ENCODE data around the gene EME2. TPM values are rescaled to one million over a fixed set of nuclear protein-coding genes. Genes with fewer than 3 reads are reported as not detected.

Gene EME2, protein sequence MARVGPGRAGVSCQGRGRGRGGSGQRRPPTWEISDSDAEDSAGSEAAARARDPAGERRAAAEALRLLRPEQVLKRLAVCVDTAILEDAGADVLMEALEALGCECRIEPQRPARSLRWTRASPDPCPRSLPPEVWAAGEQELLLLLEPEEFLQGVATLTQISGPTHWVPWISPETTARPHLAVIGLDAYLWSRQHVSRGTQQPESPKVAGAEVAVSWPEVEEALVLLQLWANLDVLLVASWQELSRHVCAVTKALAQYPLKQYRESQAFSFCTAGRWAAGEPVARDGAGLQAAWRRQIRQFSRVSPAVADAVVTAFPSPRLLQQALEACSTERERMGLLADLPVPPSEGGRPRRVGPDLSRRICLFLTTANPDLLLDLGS
- polyA plus RNA-seq (2013, experiment 1 of 4) = 10.0 TPM
- polyA plus RNA-seq (2013, experiment 2 of 4) = 13.0 TPM
- polyA plus RNA-seq (2013, experiment 3 of 4) = 7.4 TPM
- 7.8 TPM for polyA plus RNA-seq (2013, experiment 4 of 4)

DNA sequence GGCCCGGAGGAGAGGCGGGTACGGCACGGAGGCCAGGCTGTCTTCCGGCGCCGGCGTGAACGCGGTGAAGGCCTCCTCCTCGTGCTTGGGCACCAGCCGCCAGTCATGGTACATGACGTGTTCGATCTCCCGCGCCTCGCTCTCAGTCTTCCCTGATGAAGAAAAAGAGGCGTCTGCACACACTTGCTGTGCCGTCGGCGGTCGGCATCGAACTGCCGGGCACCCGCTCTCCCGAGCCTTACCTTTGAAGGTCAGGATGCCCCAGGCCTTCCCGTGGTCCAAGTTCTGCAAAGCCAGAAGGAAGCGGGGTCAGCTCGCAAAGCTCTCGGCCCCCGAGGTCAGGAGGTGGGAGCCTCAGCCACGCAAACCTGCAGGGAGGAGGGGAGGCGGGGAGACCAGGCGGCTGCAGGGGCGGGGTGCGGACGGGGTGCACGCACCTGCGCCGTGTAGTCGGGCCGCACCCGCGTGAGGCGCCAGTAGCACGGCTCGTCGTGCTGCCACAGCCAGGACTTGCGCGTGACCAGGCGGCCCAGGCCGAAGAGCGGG is at the start of gene EME2:
Gene EME2 (plus strand): TSS at position 449 of the 546 bp plus-strand sequence. CDS start 418 bp downstream, outside the sequence.
- Histone ChIP-seq H3K27ac (ENCODE audit: insufficient read depth, low read depth, low read length, poor library complexity, severe bottlenecking) (peak within 1 kb of the TSS; percentile 84), H3K27me3 (ENCODE audit: control insufficient read depth, insufficient read depth, low read length, poor library complexity, severe bottlenecking) (no peaks in the 10 kb centered on the region), H3K36me3 (ENCODE audit: control insufficient read depth, insufficient read depth, low read length) (peaks cover 13% of the 10 kb centered on the region), H3K4me3 (ENCODE audit: insufficient read depth, low read depth, low read length) (peak within 1 kb of the TSS; percentile 71), H3K9me3 (ENCODE audit: control insufficient read depth, low read length) (no peaks in the 10 kb centered on the region), H3K4me1 (ENCODE audit: control insufficient read depth, insufficient read depth, low read length) (peaks cover 14% of the 10 kb centered on the region)
- 1% methylated on average over 53 of the region's 53 CpGs for WGBS, 2 experiments

GRCh38 chr16:1723450-1724147 is 49.0 kb upstream of the EME2 start:
- Histone ChIP-seq H3K36me3 (ENCODE audit: control insufficient read depth, insufficient read depth, low read length) (no peaks in the 10 kb centered on the region), H3K27me3 (ENCODE audit: control insufficient read depth, insufficient read depth, low read length, poor library complexity, severe bottlenecking) (no peaks in the 10 kb centered on the region), H3K27ac (ENCODE audit: insufficient read depth, low read depth, low read length, poor library complexity, severe bottlenecking) (no peak overlapping the region), H3K4me1 (ENCODE audit: control insufficient read depth, insufficient read depth, low read length) (no peaks in the 10 kb centered on the region), H3K4me3 (ENCODE audit: insufficient read depth, low read depth, low read length) (no peak overlapping the region), H3K9me3 (ENCODE audit: control insufficient read depth, low read length) (no peaks in the 10 kb centered on the region)
- WGBS, 2 experiments = 60 to 71% methylated on average over 6 of the region's 6 CpGs

- no peaks in the 10 kb centered on the region for H3K27me3 ChIP-seq (ENCODE audit: control insufficient read depth, insufficient read depth, low read length, poor library complexity, severe bottlenecking)
- H3K4me1 ChIP-seq (ENCODE audit: control insufficient read depth, insufficient read depth, low read length) = no peaks in the 10 kb centered on the region
- H3K27ac ChIP-seq (ENCODE audit: insufficient read depth, low read depth, low read length, poor library complexity, severe bottlenecking) = no peak overlapping the region
- H3K9me3 ChIP-seq (ENCODE audit: control insufficient read depth, low read length) = no peaks in the 10 kb centered on the region
- peaks cover 5% of the 10 kb centered on the region for H3K36me3 ChIP-seq (ENCODE audit: control insufficient read depth, insufficient read depth, low read length)
- no peak overlapping the region for H3K4me3 ChIP-seq (ENCODE audit: insufficient read depth, low read depth, low read length)
- 96% methylated on average over 12 of the region's 12 CpGs for WGBS, 2 experiments
Measured at GRCh38 chr16:1724491-1724890, 48.1 kb upstream of the EME2 start.

GRCh38 chr16:1726661-1727502 is 45.7 kb upstream of the EME2 start:
- Histone ChIP-seq H3K4me1 (ENCODE audit: control insufficient read depth, insufficient read depth, low read length) (no peaks in the 10 kb centered on the region), H3K36me3 (ENCODE audit: control insufficient read depth, insufficient read depth, low read length) (peaks cover 5% of the 10 kb centered on the region), H3K9me3 (ENCODE audit: control insufficient read depth, low read length) (no peaks in the 10 kb centered on the region), H3K27me3 (ENCODE audit: control insufficient read depth, insufficient read depth, low read length, poor library complexity, severe bottlenecking) (no peaks in the 10 kb centered on the region), H3K27ac (ENCODE audit: insufficient read depth, low read depth, low read length, poor library complexity, severe bottlenecking) (no peak overlapping the region), H3K4me3 (ENCODE audit: insufficient read depth, low read depth, low read length) (no peak overlapping the region)
- WGBS, 2 experiments = 94 to 97% methylated on average over 32 of the region's 32 CpGs

DNA sequence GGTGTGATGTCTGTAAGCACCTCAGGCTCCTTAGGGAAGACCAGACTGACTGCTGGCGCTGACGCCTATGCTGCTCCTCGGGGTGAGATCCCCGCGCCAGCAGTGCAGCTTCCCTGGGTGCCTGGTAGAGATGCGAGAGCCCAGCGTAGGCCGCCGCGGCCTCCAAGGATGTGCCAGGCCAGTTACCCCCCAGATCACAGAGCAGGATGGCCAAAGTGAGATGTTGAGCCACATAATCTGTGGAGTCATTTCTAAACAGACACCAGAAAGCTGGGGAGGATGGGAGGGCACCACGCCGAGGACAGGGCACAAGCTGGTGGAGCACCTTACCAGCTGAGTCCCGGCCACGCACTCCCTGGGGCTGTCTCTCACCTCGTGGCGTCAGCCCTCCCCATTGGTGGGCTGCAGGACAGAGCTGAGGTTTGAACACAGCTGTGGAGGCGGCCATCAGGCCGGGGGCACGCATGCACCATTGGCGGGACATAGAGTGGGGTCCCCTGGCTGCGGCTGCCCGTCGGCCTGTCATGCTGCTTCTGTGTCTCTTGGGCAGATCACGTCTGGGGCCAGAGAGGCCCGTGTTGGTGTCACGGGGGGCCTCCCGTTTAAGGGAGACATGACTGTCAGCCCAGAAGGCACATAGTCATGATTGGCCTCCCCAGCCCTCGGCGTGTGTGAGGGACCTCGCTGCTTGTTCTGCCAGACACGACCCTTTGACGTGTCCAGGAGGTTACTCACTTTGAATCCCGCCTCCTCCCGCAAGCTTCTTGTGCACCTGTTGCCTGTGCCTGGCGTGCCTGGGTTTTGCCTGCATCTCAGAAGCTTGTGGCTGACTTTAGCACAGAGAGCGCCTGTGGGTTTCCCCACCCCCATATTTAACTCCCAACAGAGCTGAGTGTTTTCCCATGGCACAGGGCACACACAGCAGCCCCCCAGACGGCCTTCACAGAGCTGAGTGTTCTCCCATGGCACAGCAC is 44.7 kb upstream of the EME2 start:
- Histone ChIP-seq H3K27me3 (ENCODE audit: control insufficient read depth, insufficient read depth, low read length, poor library complexity, severe bottlenecking) (no peaks in the 10 kb centered on the region), H3K4me3 (ENCODE audit: insufficient read depth, low read depth, low read length) (no peak overlapping the region), H3K4me1 (ENCODE audit: control insufficient read depth, insufficient read depth, low read length) (no peaks in the 10 kb centered on the region), H3K36me3 (ENCODE audit: control insufficient read depth, insufficient read depth, low read length) (peaks cover 5% of the 10 kb centered on the region), H3K9me3 (ENCODE audit: control insufficient read depth, low read length) (no peaks in the 10 kb centered on the region), H3K27ac (ENCODE audit: insufficient read depth, low read depth, low read length, poor library complexity, severe bottlenecking) (no peak overlapping the region)
- WGBS, 2 experiments = 95% methylated on average over 37 of the region's 37 CpGs

DNA sequence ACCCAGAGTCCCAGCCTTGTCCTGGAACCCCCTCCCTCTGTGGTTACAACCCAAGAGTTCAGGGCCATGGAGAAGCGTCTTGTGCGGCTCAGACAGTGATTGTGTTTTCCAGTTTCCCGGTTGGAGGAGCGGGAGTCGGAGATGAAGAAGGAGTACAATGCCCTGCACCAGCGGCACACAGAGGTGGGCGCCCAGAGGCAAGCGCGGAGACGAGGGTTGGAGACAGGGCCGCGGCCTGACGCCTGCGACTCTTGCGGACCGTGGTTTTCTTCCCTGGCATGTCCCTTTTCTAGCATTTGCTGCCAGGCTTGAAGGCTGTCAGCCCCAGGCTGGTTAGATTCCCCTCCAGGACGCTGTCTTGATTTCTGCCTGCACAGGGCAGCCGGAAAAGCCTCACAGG is 43.6 kb upstream of the EME2 start:
- Histone ChIP-seq H3K4me1 (ENCODE audit: control insufficient read depth, insufficient read depth, low read length) (no peaks in the 10 kb centered on the region), H3K36me3 (ENCODE audit: control insufficient read depth, insufficient read depth, low read length) (peaks cover 8% of the 10 kb centered on the region), H3K27ac (ENCODE audit: insufficient read depth, low read depth, low read length, poor library complexity, severe bottlenecking) (no peak overlapping the region), H3K9me3 (ENCODE audit: control insufficient read depth, low read length) (no peaks in the 10 kb centered on the region), H3K4me3 (ENCODE audit: insufficient read depth, low read depth, low read length) (no peak overlapping the region), H3K27me3 (ENCODE audit: control insufficient read depth, insufficient read depth, low read length, poor library complexity, severe bottlenecking) (no peaks in the 10 kb centered on the region)
- WGBS, 2 experiments = 96 to 97% methylated on average over 18 of the region's 18 CpGs

DNA sequence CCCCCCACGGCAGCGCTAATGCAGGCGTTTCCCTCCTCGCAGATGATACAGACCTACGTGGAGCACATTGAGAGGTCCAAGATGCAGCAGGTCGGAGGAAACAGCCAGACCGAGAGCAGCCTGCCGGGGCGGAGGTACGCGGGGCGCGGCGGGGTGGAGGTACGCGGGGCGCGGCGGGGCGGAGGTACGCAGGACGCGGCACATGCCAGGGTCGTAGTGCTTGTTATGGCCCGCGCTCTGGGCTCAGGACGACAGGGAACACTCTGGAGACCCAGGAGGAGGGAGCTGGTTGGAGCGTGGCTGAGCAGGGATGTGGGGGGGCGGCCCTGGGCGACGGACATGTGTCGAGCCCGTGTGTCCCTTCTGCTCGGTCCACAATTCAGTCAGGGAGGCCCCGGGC is 43.2 kb upstream of the EME2 start:
- Histone ChIP-seq H3K27ac (ENCODE audit: insufficient read depth, low read depth, low read length, poor library complexity, severe bottlenecking) (no peak overlapping the region), H3K4me1 (ENCODE audit: control insufficient read depth, insufficient read depth, low read length) (no peaks in the 10 kb centered on the region), H3K4me3 (ENCODE audit: insufficient read depth, low read depth, low read length) (no peak overlapping the region), H3K9me3 (ENCODE audit: control insufficient read depth, low read length) (no peaks in the 10 kb centered on the region), H3K36me3 (ENCODE audit: control insufficient read depth, insufficient read depth, low read length) (peaks cover 12% of the 10 kb centered on the region), H3K27me3 (ENCODE audit: control insufficient read depth, insufficient read depth, low read length, poor library complexity, severe bottlenecking) (no peaks in the 10 kb centered on the region)
- WGBS, 2 experiments = 96% methylated on average over 35 of the region's 35 CpGs

- H3K4me1 ChIP-seq (ENCODE audit: control insufficient read depth, insufficient read depth, low read length) = no peaks in the 10 kb centered on the region
- H3K4me3 ChIP-seq (ENCODE audit: insufficient read depth, low read depth, low read length) = no peak overlapping the region
- peaks cover 20% of the 10 kb centered on the region for H3K36me3 ChIP-seq (ENCODE audit: control insufficient read depth, insufficient read depth, low read length)
- 93 to 94% methylated on average over 6 to 7 of the region's 7 CpGs for WGBS, 2 experiments
- no peaks in the 10 kb centered on the region for H3K27me3 ChIP-seq (ENCODE audit: control insufficient read depth, insufficient read depth, low read length, poor library complexity, severe bottlenecking)
- no peak overlapping the region for H3K27ac ChIP-seq (ENCODE audit: insufficient read depth, low read depth, low read length, poor library complexity, severe bottlenecking)
- no peaks in the 10 kb centered on the region for H3K9me3 ChIP-seq (ENCODE audit: control insufficient read depth, low read length)
Measured at GRCh38 chr16:1731073-1731472, 41.5 kb upstream of the EME2 start.

DNA sequence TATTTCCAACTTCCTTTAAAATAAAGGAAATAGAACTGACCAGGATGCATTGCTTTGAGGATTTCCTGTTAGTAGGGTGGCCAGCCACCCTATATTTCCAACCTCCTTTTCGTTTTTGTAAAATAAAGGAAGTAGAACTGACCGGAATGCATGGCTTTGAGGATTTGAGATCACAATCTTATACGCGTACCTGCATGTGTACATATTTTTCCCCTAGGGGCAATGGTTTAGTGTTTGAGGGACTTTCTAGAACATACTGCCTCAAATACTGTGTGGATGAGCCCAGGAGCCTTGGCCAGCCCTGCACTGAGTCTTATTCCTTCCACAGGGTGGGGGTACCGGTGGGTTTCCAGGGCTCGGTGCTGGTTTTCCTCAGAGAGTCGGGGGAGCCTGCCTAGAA is 41.0 kb upstream of the EME2 start:
- Histone ChIP-seq H3K27ac (ENCODE audit: insufficient read depth, low read depth, low read length, poor library complexity, severe bottlenecking) (no peak overlapping the region), H3K27me3 (ENCODE audit: control insufficient read depth, insufficient read depth, low read length, poor library complexity, severe bottlenecking) (no peaks in the 10 kb centered on the region), H3K4me1 (ENCODE audit: control insufficient read depth, insufficient read depth, low read length) (no peaks in the 10 kb centered on the region), H3K9me3 (ENCODE audit: control insufficient read depth, low read length) (no peaks in the 10 kb centered on the region), H3K36me3 (ENCODE audit: control insufficient read depth, insufficient read depth, low read length) (peaks cover 20% of the 10 kb centered on the region), H3K4me3 (ENCODE audit: insufficient read depth, low read depth, low read length) (no peak overlapping the region)
- WGBS, 2 experiments = 83 to 84% methylated on average over 7 of the region's 7 CpGs
